ACHN (cell line): ENCODE measurements around the gene FGGY.
"Not testable (repeated sequence)": the region's sequence is repeated elsewhere in the genome, so short reads cannot be mapped to it uniquely, and the experiment has no call there.

Experiments used
- DNase-seq: peaks from one replicate; pipeline ENCODE4 v3.0.0-alpha.2; 2015
- in situ Hi-C: cut with HindIII; loops from 2 replicates; pipeline ENCODE4 v1.10.0; 2017; ENCODE audit warnings: low sequenced_read_pairs, low pct_ligation_motif_present, low pct_unique_long_range_greater_than_20kb

FGGY gene

DNA sequence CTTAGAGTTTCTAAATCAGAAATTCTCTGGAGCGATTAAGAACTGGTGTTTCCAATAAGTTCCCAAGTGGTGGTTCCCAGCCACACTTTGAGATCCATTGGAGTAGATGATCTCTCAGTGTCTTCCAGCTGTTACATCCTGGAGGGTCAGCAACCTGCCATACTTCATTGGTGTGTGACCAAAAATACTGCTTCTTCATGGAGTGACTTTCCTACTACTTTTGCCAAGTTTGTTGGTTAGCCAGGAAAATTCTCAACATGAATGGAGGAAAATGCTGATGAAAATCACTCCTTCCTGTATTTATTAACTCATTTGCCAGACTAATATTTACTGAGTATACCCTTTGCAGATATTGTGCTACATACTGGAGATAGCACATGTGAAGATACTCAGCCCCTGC, 186.1 kb downstream of the FGGY start:
- DNase-seq = no peak
- in situ Hi-C loops = no loop called here

DNA sequence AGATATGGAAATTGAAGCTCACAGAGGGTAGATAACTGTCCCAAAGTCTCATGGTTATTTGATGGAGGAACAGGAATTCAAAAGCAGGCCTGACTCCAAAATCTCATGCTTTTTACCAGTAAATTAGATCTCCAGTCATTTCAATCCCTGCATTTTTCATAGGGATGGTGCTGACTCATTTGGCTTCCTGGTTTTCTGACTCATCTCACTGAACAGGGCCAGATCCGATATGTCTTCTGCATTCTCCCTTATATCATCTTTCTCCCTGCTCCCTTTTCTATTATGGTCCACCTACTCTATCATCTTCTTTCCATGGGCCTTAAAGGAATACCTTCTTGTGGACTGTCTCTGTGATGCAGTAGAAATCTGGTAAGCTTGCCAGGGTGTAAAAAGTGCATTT, 187.2 kb downstream of the FGGY start:
- in situ Hi-C loops = no loop called here

DNA sequence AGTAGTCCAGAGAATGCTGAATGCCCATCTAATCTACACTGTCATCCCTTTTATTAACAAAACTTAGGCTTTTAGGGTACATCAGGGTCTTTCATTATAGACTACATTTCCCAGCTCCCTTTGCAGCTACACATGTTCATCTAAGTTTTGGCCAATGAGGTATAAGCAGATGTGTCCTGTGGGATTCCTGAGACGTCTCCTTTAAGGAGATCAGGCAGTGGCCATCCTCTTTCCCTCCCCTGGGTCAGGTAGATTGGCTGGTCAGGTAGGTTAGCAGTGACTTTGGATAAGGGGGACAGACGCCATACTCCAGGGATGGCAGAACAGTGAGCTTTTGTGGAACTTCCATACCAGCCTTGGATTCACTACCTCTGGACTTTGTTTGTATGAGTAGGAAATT, 188.3 kb downstream of the FGGY start:
- in situ Hi-C loops = no loop called here
- DNase-seq = no peak

More for the DNA sequence above, 187.2 kb downstream of the FGGY start:
- peak; percentile 67 for DNase-seq

DNA sequence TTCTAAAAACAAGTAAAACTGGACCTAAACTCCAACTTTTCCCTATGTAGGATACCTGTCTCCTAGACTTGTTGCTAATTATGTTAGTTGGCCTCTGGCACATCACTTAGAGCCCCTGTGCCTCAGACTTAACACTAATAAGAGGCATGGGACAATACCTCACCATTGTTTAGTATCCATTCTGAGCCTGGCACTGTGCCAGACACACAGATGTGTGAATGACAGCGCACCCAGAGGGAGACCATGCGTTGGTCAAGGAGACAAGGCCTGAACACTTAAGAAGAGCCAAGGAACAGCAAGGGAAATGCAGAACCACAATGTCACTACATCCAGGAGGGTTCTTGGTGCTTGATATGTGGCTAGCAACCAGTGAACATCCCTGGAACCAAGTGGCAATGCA, 189.1 kb downstream of the FGGY start:
- in situ Hi-C loops = no loop called here
- DNase-seq = no peak

DNA sequence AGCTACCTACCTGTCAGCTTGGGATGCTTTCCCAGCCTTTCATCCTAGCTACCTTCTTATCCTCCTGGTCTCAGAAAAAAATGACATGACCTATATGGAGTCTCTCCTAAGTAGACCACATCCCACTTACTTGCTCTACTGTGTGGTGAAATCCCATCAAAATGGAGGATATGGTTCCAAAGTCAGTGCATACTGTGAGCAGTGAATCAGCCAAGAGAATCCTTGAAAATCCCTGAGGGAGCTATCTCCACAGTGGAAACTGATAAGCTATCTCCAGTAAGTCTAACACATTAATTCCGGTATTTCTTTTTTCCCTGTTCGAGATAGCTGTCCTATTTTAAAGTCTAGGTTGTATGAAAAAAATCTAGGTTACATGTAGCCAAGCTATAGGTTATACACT, 189.7 kb downstream of the FGGY start:
- in situ Hi-C loops = no loop called here
- no peak for DNase-seq

DNA sequence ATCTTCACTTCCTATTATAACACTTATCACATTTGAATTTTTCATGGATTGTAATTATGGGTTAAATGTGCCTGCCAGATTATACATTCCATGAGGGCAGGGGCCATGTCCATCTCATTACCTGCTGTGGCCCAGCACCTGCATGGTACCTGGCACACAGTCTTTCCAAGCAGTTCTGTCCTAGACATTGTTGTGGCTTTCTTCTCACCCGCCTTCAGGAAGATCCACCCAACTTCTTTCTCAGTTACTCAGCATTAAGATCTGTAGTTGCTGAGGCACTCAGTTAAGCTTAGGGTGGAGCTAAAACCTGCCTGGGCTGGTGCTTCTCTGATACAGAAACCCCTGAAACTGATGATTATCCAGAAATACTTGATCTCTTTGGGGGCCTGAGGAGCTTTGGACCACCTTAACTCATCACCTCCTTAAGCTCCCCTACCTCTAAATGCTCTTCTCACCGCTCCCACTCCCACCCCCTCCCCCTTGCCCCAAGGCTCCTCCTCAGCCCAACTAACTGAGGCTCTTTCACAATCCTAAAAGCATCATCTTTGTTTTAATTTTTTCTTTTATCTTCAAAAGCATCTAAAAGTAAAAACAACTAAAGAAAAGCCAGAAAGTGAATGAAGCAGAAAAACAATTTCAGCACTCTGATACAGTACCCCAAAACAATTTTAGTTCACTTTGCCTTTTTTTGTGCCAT, 190.6 kb downstream of the FGGY start:
- in situ Hi-C loops = no loop called here

DNA sequence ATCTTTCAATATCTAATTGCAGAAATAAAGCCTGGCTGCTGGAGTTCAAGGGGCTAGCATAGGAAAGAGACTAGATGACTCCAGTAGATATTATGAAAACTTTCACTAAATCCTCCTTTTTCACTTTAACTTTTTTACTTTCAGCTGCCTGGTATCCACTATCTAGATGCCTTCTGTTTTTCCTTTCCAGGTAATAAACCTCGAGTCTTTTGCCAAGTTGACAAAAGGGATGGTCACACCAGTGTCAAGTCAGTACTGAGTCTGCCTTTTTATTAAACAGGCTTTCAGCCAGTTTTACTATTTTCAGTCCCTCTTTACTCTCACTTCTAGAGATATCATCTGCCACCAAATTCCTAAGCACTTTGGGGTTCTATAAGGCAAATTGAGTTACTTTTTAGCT, 195.6 kb downstream of the FGGY start:
- in situ Hi-C loops = no loop called here
- no peak for DNase-seq

More for the DNA sequence above, 190.6 kb downstream of the FGGY start:
- peak; percentile 14 for DNase-seq

DNA sequence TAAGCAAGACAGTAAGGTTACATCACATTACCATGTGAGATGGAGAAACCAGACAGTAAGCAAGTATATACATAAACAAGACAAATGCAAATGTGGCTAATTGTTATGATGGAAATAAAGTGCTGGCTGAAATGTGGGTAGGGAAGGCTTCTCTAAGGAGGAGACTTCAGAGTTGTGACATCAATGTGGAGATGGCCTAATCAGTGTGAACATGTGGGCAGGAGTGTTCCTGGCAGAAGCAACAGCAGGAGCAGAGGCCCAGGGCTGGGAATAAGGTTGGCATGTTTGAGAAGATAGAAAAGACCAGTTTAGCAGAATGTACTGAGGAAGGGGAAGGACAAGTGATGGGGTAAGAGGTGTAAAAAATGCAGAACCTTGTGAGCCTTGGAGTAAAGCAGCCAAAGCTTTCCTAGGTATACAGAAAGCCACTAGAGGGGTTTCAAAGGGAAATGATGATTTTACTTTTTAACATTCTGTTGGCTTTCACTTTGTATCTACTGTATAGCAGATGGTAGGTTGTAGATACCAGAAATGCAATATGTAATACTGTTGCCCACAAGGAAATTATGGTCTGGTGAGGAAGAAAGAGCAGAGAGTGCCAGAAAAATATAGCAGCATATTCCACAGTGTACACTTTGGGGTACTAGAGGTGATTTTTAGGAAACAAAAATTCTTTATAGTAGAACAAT, 197.4 kb downstream of the FGGY start:
- in situ Hi-C loops = no loop called here
- no peak for DNase-seq

DNA sequence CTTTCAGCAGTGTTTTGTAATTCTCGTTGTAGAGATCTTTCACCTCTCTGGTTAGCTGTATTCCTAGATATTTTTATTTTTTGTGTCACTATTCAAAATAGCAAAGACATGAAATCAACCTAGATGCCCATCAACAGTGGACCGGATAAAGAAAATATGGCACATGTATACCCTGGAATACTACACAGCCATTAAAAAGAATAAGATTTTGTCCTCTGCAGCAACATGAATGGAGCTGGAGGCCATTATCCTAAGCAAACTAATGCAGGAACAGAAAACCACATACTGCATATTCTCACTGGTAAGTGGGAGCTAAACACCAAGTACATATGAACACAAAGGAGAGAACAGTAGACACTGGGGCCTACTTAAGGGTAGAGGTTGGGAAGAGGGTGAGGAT, 199.3 kb downstream of the FGGY start:
- in situ Hi-C loops, DNase-seq: not testable (repeated sequence)

DNA sequence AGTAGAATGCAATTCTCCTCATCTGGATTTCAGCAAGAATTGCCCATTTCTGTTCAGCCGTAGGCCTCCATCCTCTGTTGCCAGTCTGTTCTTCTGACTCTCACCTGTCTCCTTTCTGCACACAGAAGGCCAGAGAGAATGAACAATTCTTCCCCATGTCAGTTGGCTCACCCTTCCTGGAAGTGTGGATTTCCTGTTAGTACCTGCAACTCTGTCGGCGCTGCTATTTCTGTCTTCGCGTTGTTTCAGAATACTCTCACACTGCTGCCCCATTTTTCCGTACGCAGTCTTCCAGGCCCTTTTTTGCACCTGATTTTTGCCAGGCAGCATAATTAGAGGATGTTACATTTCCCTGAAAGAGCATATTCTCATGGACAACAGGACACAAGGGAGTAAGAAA, 200.7 kb downstream of the FGGY start:
- in situ Hi-C loops = no loop called here
- DNase-seq = no peak

DNA sequence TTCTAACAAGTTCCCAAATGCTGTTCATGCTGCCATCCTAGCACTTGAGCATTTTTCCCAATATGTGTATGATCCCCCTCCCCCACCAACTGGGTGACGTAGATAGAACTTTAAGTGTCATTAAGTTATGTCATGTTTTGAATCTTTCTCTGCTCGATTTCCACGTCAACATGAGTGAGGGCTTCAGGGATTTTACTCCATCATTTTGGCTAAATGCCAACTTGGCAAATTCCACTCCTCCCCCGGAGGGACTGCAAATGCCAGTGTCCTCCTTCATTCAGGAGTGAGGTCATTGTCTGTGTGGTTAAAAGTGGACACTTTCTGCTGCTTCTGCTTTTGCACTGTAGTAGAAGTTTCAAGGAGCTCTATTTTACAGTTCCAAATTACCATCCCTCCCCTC, 201.7 kb downstream of the FGGY start:
- DNase-seq = peak; percentile 21
- in situ Hi-C loops = no loop called here

DNA sequence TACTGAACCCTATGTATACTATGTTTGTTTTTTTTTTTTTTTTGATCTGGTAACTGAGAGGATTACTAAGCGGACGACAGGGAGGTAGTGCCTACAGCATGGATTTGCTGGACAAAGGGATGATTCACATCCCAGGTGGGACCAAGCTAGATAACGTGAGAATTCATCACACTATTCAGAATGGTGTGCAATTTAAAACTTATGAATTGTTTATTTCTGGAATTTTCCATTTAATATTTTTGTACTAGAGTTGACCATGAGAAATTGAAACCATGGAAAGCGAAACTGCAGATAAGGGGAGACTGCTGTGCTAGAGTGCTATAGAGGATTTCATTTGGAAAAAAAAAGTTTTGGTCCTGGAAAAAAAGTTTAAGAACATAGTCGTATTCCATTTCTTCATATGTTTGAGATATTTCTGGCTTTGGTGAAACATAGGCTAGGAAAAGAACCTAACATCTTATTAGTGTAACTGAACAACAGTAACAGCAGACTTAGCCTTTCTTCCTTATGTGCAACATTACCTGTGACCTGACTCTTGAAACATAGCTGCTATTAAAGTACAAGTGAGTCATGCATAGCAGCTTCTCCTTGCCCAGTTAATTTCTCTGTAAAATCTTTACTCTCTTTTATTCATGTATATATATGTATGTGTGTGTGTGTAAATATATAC, 202.5 kb downstream of the FGGY start:
- in situ Hi-C loops = no loop called here
- peak; percentile 23 for DNase-seq

DNA sequence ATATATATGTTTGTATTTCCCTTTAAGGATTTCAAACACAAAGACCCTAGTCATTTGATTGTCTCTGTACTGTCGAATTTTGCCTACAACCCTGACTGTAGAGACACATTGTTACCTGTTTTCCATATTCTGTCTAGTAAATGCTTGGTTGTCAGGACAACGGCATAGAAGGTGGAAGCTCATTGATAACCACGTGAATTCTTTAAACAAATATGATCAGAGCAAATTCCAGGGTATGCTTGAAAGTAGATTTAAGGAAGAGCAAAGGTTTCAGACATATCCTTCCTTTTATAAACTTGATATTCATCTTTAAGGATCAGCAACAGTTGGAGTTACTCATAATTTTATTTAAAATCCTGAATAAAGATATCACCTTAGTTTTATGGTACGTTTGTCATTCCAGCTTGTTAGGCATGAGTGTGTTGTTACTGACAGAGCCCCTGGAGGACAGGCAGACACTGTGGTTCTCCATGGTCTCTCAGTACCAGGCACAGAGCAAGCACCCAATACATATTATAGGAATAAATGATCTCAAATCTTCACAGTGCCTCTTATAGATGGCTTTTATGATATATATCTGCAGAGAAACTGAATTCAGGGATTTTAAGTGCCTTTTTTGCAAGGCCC, 203.2 kb downstream of the FGGY start:
- DNase-seq = no peak
- in situ Hi-C loops = no loop called here

DNA sequence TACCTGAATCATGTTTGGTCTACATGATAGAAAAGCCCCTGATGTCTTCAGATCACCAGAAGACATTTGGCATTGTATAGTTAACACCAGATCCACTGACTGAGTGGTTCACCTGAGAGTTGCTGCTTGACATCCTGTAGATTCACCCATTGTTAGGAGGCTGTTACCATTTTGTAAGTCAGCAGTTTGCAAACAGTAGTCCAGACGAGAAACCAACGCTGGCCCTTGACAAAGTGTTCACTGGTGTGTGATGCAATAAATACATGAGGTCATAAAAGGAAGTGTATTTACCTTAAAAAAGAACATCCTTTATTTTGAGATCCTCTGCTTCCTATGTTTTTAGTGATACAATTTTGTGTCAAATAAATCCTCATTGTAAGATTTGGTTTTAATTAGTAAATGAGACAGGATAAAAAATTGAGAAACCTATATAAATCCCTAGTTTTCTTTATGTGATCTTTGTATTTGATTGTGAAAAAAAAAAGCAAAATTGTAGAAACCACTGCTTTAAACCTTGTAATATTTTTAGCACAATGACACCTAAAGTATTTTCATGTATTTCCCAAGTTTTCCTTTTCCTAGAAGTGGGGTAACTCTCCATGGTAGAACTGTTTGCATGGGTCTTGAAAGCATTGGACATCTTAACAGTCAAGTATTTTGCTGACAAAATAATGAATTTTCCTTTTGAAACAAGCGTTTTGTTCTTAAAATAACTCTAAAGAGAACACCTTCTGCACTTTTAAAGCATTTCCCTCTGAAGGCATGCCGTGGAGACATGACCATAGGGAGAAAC, 204.3 kb downstream of the FGGY start:
- no peak for DNase-seq
- in situ Hi-C loops = no loop called here

DNA sequence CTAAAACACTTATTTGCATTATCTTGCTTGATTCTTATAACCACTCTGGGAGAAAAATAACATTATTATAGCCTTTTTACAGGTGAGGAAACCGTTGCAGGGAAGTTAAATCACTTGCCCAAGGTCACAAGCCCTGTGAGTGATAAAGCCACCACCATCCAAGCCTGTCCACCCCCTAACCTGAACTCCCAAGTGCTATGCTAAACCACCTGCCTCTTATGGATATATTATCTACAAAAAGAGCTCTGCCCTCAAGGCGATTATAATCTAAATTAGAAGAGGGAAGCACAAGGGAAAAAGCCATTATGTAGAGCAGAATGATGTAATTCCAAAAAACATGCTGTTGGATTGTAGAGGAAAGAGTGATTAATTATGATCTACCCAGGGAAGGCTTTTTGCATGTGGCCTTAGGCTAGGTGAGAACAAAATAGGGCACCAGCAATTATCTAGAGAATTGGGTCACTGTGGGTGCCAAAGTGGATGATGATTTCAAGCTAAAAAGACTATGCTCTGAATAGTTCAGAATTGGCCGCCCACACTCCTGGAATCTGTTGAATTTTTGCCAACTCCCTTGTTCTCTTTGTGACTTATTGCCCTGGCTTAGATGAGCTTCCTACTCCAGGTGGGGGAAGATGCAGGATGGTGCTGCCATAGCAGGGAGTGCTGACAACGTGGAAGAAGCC, 205.3 kb downstream of the FGGY start:
- no peak for DNase-seq
- in situ Hi-C loops = no loop called here

DNA sequence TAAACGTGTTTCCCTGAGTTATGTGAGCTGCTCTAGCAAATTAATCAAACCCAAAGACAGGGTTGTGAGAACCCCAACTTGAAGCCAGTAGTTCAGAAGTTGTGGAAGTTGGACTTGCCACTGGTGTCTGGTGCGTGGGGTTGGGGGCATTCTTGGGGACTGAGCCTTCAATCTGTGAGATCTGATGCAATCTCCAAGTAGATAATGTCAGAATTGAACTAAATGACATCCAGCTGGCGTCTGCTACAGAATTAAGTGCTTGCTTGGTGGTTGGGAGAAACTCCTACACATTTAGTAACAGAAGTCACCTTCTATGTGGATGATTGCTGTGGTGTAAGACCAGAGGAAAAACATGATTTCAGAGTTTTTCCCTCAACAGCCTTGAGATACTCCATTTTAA, 207.4 kb downstream of the FGGY start:
- in situ Hi-C loops = no loop called here
- DNase-seq = no peak

DNA sequence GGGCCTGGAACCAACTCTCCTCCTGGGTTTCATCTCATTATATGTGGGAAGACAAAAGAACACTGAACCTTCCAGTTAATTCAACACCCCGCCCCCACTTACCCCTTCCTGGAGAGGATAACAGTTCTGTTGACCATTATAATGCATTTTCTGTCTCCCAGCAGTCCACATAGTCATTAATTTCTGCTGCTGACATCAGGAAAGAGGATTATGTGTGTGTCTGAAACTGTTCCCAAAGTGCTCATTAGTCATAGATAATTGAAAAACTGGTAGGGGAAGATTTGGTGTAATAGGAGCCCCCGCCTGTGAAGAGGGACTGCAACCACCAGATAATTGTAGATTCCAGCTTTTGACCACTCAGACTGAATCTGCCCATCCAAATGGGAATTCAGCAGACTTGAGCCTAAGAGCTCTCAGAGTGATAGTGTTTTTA, 208.7 kb downstream of the FGGY start:
- DNase-seq = no peak
- in situ Hi-C loops = no loop called here

DNA sequence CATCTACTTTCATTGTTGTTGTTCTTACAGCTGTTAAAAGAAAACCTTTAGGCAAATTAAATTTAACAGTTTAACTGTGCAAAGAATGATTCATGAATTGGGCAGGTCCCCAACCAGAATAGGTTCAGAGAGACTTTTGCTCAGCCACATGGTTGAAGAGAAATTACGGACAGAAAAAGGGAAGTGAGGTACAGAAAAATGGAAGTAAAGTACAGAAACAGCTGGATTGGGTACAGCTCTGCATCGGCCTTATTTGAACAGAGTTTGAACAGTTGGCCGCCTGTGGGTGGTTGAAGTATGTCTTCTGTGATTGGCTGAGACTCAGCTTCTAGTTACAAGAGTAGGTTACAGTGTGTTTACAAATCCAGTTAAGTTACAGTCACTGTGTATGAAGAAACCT, 210.1 kb downstream of the FGGY start:
- in situ Hi-C loops = no loop called here
- no peak for DNase-seq
